ENCODE data around the gene AHI1.

AHI1 gene

GRCh38 chr6:135534773-135535380 is 37.3 kb upstream of the AHI1 start:
- no peak for TF ChIP-seq CTCF (conservative IDR thresholded peaks at IDR 0.05; ENCODE audit: low read depth, low read length)
- DNase-seq (ENCODE audit: low read depth) = peak; percentile 42
- no peak overlapping the region for H3K4me3 ChIP-seq (ENCODE audit: low read depth, low read length)

- no peak overlapping the region for H3K4me3 ChIP-seq (ENCODE audit: low read depth, low read length)
- no peak for DNase-seq (ENCODE audit: low read depth)
- TF ChIP-seq CTCF (conservative IDR thresholded peaks at IDR 0.05; ENCODE audit: low read depth, low read length) = no peak
Observed at GRCh38 chr6:135532559-135532958, 35.0 kb upstream of the AHI1 start.

- TF ChIP-seq CTCF (conservative IDR thresholded peaks at IDR 0.05; ENCODE audit: low read depth, low read length) = no peak
- DNase-seq (ENCODE audit: low read depth) = no peak
- H3K4me3 ChIP-seq (ENCODE audit: low read depth, low read length) = no peak overlapping the region
Observed at GRCh38 chr6:135531954-135532490, 34.5 kb upstream of the AHI1 start.

- no peak for TF ChIP-seq CTCF (conservative IDR thresholded peaks at IDR 0.05; ENCODE audit: low read depth, low read length)
- H3K4me3 ChIP-seq (ENCODE audit: low read depth, low read length) = no peak overlapping the region
- no peak for DNase-seq (ENCODE audit: low read depth)
Observed at GRCh38 chr6:135530113-135530512, 32.6 kb upstream of the AHI1 start.

GRCh38 chr6:135527960-135528249 is 30.4 kb upstream of the AHI1 start:
- TF ChIP-seq CTCF (conservative IDR thresholded peaks at IDR 0.05; ENCODE audit: low read depth, low read length) = no peak
- H3K4me3 ChIP-seq (ENCODE audit: low read depth, low read length) = no peak overlapping the region
- no peak for DNase-seq (ENCODE audit: low read depth)

- DNase-seq (ENCODE audit: low read depth) = no peak
- H3K4me3 ChIP-seq (ENCODE audit: low read depth, low read length) = no peak overlapping the region
- no peak for TF ChIP-seq CTCF (conservative IDR thresholded peaks at IDR 0.05; ENCODE audit: low read depth, low read length)
Observed at GRCh38 chr6:135527116-135527959, 29.8 kb upstream of the AHI1 start.

Measured in choroid plexus epithelial cell (primary cell).